Mononuclear cell (primary cell): Measurements from ENCODE around the gene APC2. TPM values are rescaled to one million over a fixed set of nuclear protein-coding genes. Genes with fewer than 3 reads are reported as not detected.

Source experiments
- H3K27me3 ChIP-seq: 2 replicates; pipeline ENCODE4 v1.6.0; 2011; ENCODE audit warnings: low read length, control low read depth; ENCODE audit not compliant: insufficient read depth
- H3K4me1 ChIP-seq: 2 replicates; pipeline ENCODE4 v1.5.1; 2011; ENCODE audit warnings: mild to moderate bottlenecking, low read length, control low read depth; ENCODE audit not compliant: insufficient read depth
- H3K4me3 ChIP-seq: 2 replicates; pipeline ENCODE4 v1.5.1; 2011; ENCODE audit warnings: mild to moderate bottlenecking, low read length, moderate library complexity
- H3K9me3 ChIP-seq: 2 replicates; pipeline ENCODE4 v1.5.1; 2011; ENCODE audit warnings: low read depth, mild to moderate bottlenecking, control low read depth, low read length
- total RNA-seq: library from RNA; depleted of rRNA; stranded (reverse); fragments of >200 nt; gene quantifications from one replicate; pipeline ENCODE4 v1.2.3, GENCODE V29; 2012

APC2 gene
- 0.10 TPM for total RNA-seq

DNA sequence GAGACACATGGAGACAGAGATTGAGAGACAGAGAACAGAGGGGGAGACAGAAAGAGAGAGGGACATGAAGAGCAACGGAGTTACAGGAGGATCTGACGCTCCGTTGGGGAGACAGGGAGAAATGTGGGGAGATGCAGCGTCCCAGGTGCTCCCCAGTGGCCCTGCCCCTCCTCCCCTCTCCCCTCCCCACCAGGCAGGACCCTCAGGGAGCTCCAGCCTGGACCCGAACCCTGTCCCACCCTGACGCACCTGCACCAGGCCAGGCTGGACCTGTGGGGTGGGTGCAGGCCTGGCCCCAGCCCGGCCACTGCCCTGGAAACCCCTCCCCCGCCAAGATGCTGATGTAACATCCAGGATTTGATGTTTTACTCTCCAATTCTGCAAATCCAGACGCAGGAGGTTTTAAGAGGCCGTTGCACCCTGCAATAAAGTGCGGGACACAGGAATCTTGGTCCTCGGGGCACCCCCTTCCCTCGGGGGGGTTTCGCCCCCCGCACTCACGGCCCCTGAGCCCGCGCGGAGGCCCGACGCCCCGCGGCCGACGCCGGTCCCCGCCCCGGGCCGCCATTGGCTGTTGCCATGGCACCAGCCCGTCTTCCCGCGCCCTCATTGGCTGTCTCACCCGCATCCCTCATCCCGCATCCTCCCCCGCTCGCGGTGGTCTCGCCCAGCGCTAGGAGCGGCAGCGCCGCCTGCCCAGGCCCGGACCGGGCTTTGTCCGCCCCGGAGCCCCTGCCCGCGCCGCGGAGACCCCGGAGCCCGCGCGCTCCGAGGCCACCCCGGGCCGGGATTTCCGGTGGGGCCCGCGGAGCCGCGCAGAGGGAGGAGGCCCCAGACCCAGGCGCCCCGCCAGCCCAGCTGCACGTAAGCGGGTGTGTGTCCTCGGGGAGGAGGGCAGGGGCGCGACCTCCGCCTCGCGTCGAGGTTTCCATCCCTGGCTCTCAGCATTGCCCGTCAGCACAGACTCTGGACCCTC, at the start of gene APC2:
APC2 (plus strand) TSS at position 655 of the 976 bp plus-strand sequence. CDS start 2,881 bp downstream, outside the sequence.
- Histone ChIP-seq H3K27me3 (peaks cover 65% of the 10 kb centered on the region), H3K4me1 (peaks cover 30% of the 10 kb centered on the region), H3K9me3 (no peaks in the 10 kb centered on the region), H3K4me3 (no peak within 1 kb of the TSS)

DNA sequence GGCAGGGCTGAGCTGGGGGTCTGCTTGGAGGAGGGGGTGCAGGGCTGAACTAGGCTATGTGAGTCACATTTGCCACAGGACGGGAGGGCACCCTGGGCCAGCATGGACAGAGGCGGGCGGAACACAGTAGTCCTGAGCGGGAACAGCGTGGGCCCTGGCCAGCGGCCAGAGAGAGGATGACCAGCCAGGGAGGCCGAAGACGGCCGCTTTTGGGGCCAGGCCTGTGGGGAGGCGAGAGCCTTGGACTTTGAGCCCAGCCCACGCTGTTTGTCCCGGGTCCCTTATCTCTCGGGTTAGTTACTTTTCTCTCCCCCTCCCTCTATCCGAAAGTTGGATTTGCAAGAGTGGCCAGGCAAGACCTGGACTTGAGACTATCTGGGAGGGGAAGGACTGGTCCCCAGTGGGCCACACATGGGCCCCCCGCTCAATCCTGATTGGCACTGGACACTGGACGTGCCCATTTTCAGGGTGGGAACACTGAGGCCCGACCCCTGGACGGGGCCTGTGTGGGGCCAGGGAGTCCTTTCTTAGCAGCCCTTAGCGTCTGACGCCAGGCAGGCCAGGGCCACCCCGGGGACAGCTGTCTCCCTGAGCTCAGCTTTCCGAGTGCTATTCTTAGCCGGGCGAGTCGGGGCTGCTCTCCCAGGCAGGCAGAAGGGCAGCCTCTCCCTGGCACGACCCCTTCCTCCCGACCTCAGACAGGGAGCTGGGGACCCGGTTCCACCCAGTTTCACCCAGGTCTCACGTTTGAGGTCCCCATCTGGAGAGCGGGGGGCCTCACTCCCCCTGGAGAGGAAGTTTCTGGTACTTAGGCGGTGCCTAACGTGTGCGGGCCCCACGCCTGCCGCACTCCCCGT, 49.4 kb upstream of the APC2 start:
- Histone ChIP-seq H3K9me3 (no peaks in the 10 kb centered on the region), H3K27me3 (peaks cover 9% of the 10 kb centered on the region), H3K4me1 (peaks cover 22% of the 10 kb centered on the region), H3K4me3 (peak overlapping the region; percentile 30)

- Histone ChIP-seq H3K27me3 (peaks cover 9% of the 10 kb centered on the region), H3K9me3 (no peaks in the 10 kb centered on the region), H3K4me3 (peak within 1 kb of the TSS; percentile 30), H3K4me1 (peaks cover 25% of the 10 kb centered on the region)
These were observed 48.6 kb upstream of the APC2 start, which contains the start of gene GAMT for GRCh38 chr19:1401138-1401888. GAMT (minus strand) TSS chr19:1401542; CDS start chr19:1401476, 66 bp downstream.

GRCh38 chr19:1401889-1402217, 48.1 kb upstream of the APC2 start:
- peaks cover 9% of the 10 kb centered on the region for H3K27me3 ChIP-seq
- no peaks in the 10 kb centered on the region for H3K9me3 ChIP-seq
- peaks cover 30% of the 10 kb centered on the region for H3K4me1 ChIP-seq
- H3K4me3 ChIP-seq, result no peak overlapping the region

GRCh38 chr19:1402411-1403070, 47.4 kb upstream of the APC2 start:
- Histone ChIP-seq H3K9me3 (no peaks in the 10 kb centered on the region), H3K4me3 (no peak overlapping the region)

DNA sequence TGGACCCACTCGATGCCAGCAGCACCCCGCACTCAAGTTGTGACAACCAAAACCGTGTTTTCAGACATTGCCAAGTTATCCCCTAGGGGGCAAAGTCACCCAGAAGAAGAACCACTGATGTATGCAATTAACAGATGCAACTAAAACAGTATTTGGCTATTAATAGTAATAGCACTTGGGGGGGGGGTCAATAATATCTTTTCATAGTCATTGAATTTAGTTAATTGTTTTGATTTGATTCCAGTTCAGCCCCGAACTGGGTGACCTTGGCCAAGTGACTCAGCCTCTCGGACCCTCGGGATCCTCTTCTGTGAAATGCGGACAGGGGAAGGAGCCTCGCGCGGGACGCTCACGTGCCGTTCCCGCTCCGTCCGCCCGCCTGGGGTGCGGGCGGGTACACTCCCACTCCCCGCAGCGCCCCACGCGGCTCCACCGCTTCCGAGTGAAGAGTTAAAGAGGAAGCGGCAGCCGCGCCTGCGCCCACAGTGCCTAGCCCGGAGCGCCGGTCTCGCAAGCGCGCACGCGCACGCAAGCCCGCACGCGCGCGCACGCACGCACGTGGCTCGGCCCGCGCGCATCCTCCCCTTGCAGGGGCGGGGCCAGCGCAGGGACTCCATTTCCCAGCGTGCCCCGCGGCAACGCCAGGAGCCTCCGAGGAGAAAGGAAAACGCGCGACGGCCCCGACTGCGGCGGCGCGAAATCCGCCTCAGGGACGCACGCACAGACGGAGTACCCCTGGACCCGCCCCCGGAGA, 43.0 kb upstream of the APC2 start:
- Histone ChIP-seq H3K27me3 (peaks cover 7% of the 10 kb centered on the region), H3K9me3 (no peaks in the 10 kb centered on the region), H3K4me1 (peaks cover 59% of the 10 kb centered on the region), H3K4me3 (peak overlapping the region; percentile 35)

More at GRCh38 chr19:1402411-1403070, 47.4 kb upstream of the APC2 start:
- H3K4me1 ChIP-seq, result peaks cover 32% of the 10 kb centered on the region
- peaks cover 9% of the 10 kb centered on the region for H3K27me3 ChIP-seq

DNA sequence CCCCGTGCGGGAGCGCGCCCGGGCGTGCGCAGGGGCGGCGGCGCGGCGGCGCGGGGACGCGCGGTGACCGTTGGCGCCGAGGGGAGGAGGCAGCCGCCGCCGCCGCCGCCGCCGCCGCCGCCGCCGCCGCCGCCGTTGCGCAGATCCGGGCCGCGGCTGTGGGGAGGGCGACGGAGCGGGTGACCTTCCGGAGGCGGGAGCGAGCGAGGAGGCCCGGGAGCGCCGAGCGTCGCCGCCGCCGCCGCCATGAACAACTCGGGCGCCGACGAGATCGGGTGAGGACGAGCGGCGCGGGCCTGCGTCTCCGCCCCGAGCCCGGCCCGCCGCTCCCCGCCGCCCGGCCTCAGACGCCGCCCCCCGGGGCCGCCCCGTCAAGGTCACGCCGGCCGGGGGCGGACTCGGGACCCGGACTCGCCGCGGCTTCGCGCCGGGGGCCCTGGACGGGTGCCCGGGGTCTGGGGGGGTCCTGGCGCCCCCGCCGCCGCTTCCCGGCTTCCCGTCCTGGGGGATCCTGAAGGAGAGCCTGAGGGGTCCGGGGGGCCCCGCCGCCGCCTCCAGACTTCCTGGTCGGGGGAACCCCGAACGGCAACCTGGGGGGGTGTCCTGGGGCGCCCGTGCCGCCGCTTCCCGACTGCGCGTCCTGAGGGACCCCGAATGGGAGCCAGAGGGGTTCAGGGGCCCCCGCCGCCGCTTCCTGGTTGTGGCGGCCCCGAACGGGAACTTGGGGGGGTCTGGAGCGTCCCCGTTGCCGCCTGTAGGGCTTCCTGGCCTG, 42.2 kb upstream of the APC2 start, which contains the start of gene DAZAP1:
DAZAP1 (plus strand) TSS at position 59 of the 772 bp plus-strand sequence; CDS start at position 247, 188 bp downstream.
- H3K9me3 ChIP-seq, result no peaks in the 10 kb centered on the region
- peaks cover 1% of the 10 kb centered on the region for H3K27me3 ChIP-seq
- H3K4me3 ChIP-seq, result peak within 1 kb of the TSS; percentile 84
- H3K4me1 ChIP-seq, result peaks cover 59% of the 10 kb centered on the region

GRCh38 chr19:1408300-1409203, 41.4 kb upstream of the APC2 start:
- H3K9me3 ChIP-seq, result no peaks in the 10 kb centered on the region
- H3K27me3 ChIP-seq, result no peaks in the 10 kb centered on the region
- peak overlapping the region; percentile 84 for H3K4me3 ChIP-seq
- H3K4me1 ChIP-seq, result peaks cover 64% of the 10 kb centered on the region

- H3K4me3 ChIP-seq, result peak overlapping the region; percentile 84
- no peaks in the 10 kb centered on the region for H3K9me3 ChIP-seq
- H3K27me3 ChIP-seq, result no peaks in the 10 kb centered on the region
- H3K4me1 ChIP-seq, result peaks cover 66% of the 10 kb centered on the region
These were observed 40.5 kb upstream of the APC2 start for GRCh38 chr19:1409204-1410005.

DNA sequence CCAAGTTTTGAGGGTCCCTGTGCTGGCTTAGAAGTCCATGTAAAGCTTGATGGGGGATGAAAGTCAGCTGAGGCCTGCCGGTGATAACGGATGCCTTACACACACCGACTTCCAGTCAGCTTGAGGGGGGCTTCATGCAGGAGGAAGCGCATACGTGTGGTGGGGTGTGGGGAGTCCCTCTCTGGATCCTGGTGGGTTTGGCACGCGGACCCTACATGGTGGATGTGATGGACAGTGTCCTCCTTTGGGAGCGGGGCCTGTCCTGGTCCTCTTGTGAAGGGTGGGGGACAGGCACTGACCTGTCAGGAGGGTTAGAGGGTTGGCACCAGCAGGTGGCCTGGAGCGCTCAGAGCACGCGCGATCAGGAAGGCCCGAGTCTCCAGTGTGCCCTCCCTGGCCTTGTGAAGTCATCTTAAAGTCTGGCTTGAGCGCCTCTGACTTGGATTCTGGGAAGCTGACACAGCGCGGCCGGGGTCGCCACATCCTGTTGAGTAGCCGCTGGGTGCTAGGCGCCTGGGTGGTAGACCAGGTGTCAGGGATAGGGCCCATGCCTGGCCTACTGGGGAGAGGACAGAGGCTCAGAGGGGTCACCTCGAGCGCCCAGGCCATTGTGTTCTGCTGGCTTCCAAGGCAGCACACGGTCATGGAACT, 39.7 kb upstream of the APC2 start:
- H3K4me1 ChIP-seq, result peaks cover 72% of the 10 kb centered on the region
- H3K27me3 ChIP-seq, result no peaks in the 10 kb centered on the region
- H3K9me3 ChIP-seq, result no peaks in the 10 kb centered on the region
- no peak overlapping the region for H3K4me3 ChIP-seq

GRCh38 chr19:1410789-1411188, 39.1 kb upstream of the APC2 start:
- no peaks in the 10 kb centered on the region for H3K27me3 ChIP-seq
- no peak overlapping the region for H3K4me3 ChIP-seq
- no peaks in the 10 kb centered on the region for H3K9me3 ChIP-seq
- peaks cover 77% of the 10 kb centered on the region for H3K4me1 ChIP-seq
